Measurements from ENCODE around the gene SLC25A23. TPM values are rescaled to one million over a fixed set of nuclear protein-coding genes. Genes with fewer than 3 reads are reported as not detected.

Gene SLC25A23
- total and polyA plus RNA-seq, 9 of the 15 experiments (the other 6 are each of a cell fraction or from before 2014, with no cell fraction given): 6.1 to 72.0 (median 26.6) TPM

GRCh38 chr19:6423499-6424194 lies 35.9 kb downstream of the SLC25A23 start (continued):
- TF ChIP-seq COPS2 (conservative IDR thresholded peaks at IDR 0.05): no peak
- no peak for TF ChIP-seq ZFP91 (CRISPR knock-in tag; IDR thresholded peaks at IDR 0.05)
- TF ChIP-seq, protein P1, sequence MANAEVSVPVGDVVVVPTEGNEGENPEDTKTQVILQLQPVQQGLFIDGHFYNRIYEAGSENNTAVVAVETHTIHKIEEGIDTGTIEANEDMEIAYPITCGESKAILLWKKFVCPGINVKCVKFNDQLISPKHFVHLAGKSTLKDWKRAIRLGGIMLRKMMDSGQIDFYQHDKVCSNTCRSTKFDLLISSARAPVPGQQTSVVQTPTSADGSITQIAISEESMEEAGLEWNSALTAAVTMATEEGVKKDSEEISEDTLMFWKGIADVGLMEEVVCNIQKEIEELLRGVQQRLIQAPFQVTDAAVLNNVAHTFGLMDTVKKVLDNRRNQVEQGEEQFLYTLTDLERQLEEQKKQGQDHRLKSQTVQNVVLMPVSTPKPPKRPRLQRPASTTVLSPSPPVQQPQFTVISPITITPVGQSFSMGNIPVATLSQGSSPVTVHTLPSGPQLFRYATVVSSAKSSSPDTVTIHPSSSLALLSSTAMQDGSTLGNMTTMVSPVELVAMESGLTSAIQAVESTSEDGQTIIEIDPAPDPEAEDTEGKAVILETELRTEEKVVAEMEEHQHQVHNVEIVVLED (CRISPR knock-in tag; IDR thresholded peaks at IDR 0.05): no peak
- no peak for TF ChIP-seq FOXK1 (CRISPR knock-in tag; IDR thresholded peaks at IDR 0.05; ENCODE audit: borderline replicate concordance)
- no peak for TF ChIP-seq FOXP4 (CRISPR knock-in tag; IDR thresholded peaks at IDR 0.05; ENCODE audit: borderline replicate concordance)
- TF ChIP-seq SMAD2 (IDR thresholded peaks at IDR 0.05; ENCODE audit: low read depth, low read length): no peak
- no peak for TF ChIP-seq ATF2 (CRISPR knock-in tag; IDR thresholded peaks at IDR 0.05)
- no peak for TF ChIP-seq ZEB2 (IDR thresholded peaks at IDR 0.05)
- TF ChIP-seq RFX1 (IDR thresholded peaks at IDR 0.05): no peak
- no peak for TF ChIP-seq STAT6 (CRISPR knock-in tag; IDR thresholded peaks at IDR 0.05)
- TF ChIP-seq ZNF197 (CRISPR knock-in tag; IDR thresholded peaks at IDR 0.05; ENCODE audit: low read depth): no peak
- TF ChIP-seq CBFB (CRISPR knock-in tag; IDR thresholded peaks at IDR 0.05): no peak
- no peak for TF ChIP-seq CEBPG (CRISPR knock-in tag; IDR thresholded peaks at IDR 0.05)
- TF ChIP-seq CEBPG (tag; conservative IDR thresholded peaks at IDR 0.05 in 1 of 2, IDR thresholded peaks at IDR 0.05 in 1 of 2): no peak
- TF ChIP-seq PHF21A (IDR thresholded peaks at IDR 0.05; ENCODE audit: borderline replicate concordance, low read depth): no peak
- no peak for TF ChIP-seq ZNF785 (CRISPR knock-in tag; IDR thresholded peaks at IDR 0.05)
- no peak for TF ChIP-seq BCOR (IDR thresholded peaks at IDR 0.05)
- TF ChIP-seq SRSF3 (IDR thresholded peaks at IDR 0.05; ENCODE audit: insufficient read depth, low read length): no peak
- TF ChIP-seq YBX1 (IDR thresholded peaks at IDR 0.05): no peak
- TF ChIP-seq ATF1 (CRISPR knock-in tag; IDR thresholded peaks at IDR 0.05): no peak
- no peak for TF ChIP-seq ATF1 (tag; IDR thresholded peaks at IDR 0.05)

Data from K562 (cell line).